Body of pancreas (tissue), 4 donors: ENCODE data around the gene CDHR3.

ENCODE experiments used
- CTCF ChIP-seq, 7 experiments: fragments of 450-650 bp in 4 of 7; fragments of 200-600 bp in 3 of 7; sonication (generic) in 3 of 7; IDR thresholded peaks; one replicate each; pipeline ENCODE4 v1.5.1; 2016 to 2019; ENCODE audit warnings: antibody characterized with exemption in 7 of 7
- POLR2A ChIP-seq, 3 donors: fragments of 450-650 bp; IDR thresholded peaks; one replicate each; pipeline ENCODE4 v1.6.1; 2016; ENCODE audit warnings: antibody characterized with exemption in 3 of 3, mild to moderate bottlenecking in 2 of 3

- TF ChIP-seq POLR2A (IDR thresholded peaks at IDR 0.05): no peak
- no peak for TF ChIP-seq CTCF (IDR thresholded peaks at IDR 0.05)
Observed at GRCh38 chr7:105945848-105946247, 17.2 kb upstream of the CDHR3 start.
